Measurements from ENCODE around the gene R3HCC1L.

DNA sequence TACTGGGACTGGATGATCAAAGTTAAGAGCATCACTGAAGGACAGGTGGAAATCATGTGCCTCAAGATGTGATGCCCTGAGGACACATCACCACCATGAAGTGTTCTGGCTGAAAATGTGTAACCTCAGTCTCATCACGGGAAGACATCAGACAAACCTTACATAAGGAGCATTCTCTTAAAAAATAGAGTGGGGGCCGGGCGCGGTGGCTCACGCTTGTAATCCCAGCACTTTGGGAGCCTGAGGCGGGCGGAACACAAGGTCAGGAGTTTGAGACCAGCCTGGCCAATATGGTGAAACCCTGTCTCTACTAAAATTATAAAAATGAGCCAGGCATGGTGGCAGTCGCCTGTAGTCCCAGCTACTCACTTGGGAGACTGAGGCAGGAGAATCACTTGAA, 67.9 kb downstream of the R3HCC1L start:
- TF ChIP-seq, protein P1, sequence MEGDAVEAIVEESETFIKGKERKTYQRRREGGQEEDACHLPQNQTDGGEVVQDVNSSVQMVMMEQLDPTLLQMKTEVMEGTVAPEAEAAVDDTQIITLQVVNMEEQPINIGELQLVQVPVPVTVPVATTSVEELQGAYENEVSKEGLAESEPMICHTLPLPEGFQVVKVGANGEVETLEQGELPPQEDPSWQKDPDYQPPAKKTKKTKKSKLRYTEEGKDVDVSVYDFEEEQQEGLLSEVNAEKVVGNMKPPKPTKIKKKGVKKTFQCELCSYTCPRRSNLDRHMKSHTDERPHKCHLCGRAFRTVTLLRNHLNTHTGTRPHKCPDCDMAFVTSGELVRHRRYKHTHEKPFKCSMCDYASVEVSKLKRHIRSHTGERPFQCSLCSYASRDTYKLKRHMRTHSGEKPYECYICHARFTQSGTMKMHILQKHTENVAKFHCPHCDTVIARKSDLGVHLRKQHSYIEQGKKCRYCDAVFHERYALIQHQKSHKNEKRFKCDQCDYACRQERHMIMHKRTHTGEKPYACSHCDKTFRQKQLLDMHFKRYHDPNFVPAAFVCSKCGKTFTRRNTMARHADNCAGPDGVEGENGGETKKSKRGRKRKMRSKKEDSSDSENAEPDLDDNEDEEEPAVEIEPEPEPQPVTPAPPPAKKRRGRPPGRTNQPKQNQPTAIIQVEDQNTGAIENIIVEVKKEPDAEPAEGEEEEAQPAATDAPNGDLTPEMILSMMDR (IDR thresholded peaks at IDR 0.05) = no peak
- TF ChIP-seq, protein P2, sequence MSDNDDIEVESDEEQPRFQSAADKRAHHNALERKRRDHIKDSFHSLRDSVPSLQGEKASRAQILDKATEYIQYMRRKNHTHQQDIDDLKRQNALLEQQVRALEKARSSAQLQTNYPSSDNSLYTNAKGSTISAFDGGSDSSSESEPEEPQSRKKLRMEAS (IDR thresholded peaks at IDR 0.05) = no peak
- TF ChIP-seq MYC (IDR thresholded peaks at IDR 0.05; ENCODE audit: borderline replicate concordance, low read length) (no peak), CHD4 (IDR thresholded peaks at IDR 0.05; ENCODE audit: borderline replicate concordance) (no peak), RFX5 (IDR thresholded peaks at IDR 0.05) (no peak), POLR2A (IDR thresholded peaks at IDR 0.05; ENCODE audit: low read length) (no peak), KDM1A (IDR thresholded peaks at IDR 0.05; ENCODE audit: low read depth) (no peak), MAZ (IDR thresholded peaks at IDR 0.05; ENCODE audit: borderline replicate concordance, low read depth, low read length) (no peak), ZFP36 (IDR thresholded peaks at IDR 0.05; ENCODE audit: borderline replicate concordance, partially characterized antibody) (no peak), CEBPB (IDR thresholded peaks at IDR 0.05) (no peak)
- TF ChIP-seq, protein P3, sequence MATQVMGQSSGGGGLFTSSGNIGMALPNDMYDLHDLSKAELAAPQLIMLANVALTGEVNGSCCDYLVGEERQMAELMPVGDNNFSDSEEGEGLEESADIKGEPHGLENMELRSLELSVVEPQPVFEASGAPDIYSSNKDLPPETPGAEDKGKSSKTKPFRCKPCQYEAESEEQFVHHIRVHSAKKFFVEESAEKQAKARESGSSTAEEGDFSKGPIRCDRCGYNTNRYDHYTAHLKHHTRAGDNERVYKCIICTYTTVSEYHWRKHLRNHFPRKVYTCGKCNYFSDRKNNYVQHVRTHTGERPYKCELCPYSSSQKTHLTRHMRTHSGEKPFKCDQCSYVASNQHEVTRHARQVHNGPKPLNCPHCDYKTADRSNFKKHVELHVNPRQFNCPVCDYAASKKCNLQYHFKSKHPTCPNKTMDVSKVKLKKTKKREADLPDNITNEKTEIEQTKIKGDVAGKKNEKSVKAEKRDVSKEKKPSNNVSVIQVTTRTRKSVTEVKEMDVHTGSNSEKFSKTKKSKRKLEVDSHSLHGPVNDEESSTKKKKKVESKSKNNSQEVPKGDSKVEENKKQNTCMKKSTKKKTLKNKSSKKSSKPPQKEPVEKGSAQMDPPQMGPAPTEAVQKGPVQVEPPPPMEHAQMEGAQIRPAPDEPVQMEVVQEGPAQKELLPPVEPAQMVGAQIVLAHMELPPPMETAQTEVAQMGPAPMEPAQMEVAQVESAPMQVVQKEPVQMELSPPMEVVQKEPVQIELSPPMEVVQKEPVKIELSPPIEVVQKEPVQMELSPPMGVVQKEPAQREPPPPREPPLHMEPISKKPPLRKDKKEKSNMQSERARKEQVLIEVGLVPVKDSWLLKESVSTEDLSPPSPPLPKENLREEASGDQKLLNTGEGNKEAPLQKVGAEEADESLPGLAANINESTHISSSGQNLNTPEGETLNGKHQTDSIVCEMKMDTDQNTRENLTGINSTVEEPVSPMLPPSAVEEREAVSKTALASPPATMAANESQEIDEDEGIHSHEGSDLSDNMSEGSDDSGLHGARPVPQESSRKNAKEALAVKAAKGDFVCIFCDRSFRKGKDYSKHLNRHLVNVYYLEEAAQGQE (IDR thresholded peaks at IDR 0.05) = no peak
